Head of caudate nucleus (tissue), 42 donors: Measurements from ENCODE around the gene HSDL2.
"Not testable (repeated sequence)": the region's sequence is repeated elsewhere in the genome, so short reads cannot be mapped to it uniquely, and the experiment has no call there.

Experiments used
- DNase-seq, 42 donors: peaks; one replicate each; pipeline versions ENCODE4 v3.0.0 to v3.0.0-alpha.2; 2020 to 2021; ENCODE audit warnings: mixed read lengths in 7 of 42
- intact Hi-C: fragments of 100-400 bp; cut with DNase I; formaldehyde crosslinking; loops from one replicate; pipeline ENCODE4 v1.15.0; 2022

Gene HSDL2

GRCh38 chr9:112505607-112506006 is 125.7 kb downstream of the HSDL2 start:
- DNase-seq: no peak
- intact Hi-C loops: no loop called here

- DNase-seq: no peak
- intact Hi-C loops: no loop called here
Measured at GRCh38 chr9:112506571-112506970, 126.7 kb downstream of the HSDL2 start.

DNA sequence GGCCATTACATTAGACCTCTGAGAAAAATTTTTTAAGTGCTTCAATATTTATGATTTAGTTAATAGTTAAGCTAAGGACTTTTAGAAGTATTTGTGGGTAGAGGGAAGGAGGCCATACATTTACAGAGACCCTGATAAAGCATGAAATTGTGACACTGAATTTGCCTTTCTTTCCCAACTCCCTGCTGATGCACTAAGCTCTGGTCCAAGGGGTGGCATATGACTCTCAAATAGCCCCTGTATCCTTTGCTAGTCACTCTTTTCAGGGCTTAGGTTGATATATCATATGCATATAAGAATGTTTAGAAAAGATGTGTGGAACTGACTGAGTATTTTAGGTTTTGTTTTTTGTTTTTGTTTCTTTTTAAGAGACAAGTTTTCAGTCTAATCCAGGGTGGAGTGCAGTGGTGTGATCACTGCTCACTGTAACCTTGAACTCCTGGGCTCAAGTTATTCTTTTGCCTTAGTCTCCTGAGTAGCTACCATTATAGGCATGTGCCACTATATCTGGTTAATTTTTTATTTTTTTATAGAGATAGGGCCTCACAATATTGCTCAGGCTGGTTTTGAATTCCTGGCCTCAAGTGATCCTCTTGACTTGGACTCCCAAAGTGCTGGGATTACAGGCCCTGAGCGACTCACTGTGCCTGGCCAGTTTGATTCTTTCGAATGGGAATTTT is 127.2 kb downstream of the HSDL2 start:
- no peak for DNase-seq
- intact Hi-C loops: no loop called here

DNA sequence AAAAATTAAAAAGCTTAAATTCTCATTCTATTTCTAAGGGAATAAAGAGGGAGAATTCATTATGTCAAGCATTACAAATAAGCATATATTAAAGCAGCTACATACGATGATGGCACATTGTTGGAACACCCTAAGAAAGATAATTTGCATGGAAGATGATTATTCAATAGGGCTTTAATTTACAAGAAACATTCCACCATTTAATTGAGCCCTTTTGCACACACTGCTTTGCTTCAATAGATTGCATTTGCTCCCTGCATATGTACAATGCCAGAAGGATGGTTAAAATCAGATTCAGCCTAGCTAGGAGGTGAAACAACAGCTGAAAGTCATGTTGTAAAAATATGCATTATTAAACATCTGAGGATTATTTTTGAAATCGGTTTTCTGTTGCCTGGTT is 128.5 kb downstream of the HSDL2 start:
- no peak for DNase-seq
- intact Hi-C loops: no loop called here

DNA sequence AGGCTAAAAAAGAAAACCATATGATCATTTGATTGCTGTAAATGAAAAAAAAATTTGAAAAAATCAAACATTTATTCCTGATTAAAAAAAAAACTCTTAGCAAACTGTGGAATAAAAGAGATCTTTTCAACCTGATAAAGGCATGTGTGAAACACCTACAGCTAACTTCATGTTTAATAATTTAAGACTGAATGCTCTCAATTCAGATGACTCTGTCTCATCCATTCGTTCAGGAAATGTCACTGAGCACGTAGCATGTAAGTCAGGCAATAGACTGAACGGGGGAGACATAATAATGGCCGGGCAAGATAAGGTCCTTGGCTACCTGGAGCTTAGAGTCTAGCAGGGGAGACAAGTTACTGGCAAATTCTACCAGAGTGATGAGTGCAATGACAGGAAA is 132.5 kb downstream of the HSDL2 start:
- intact Hi-C loops, DNase-seq: not testable (repeated sequence)

- intact Hi-C loops: no loop called here
- DNase-seq: no peak
Measured at GRCh38 chr9:112516769-112517168, 136.9 kb downstream of the HSDL2 start.

- DNase-seq: no peak
- intact Hi-C loops: no loop called here
Measured at GRCh38 chr9:112520069-112520468, 140.2 kb downstream of the HSDL2 start.

- DNase-seq: no peak
Measured at GRCh38 chr9:112520656-112521055, 140.7 kb downstream of the HSDL2 start.

More at GRCh38 chr9:112520656-112521055, 140.7 kb downstream of the HSDL2 start:
- intact Hi-C loops: no loop called here
